MM.1S (cell line): Measurements from ENCODE around the gene COBL.

Experiments used
- CTCF ChIP-seq: fragments of 300-600 bp; sonication (generic); IDR thresholded peaks from 2 replicates; pipeline ENCODE4 v1.5.1; 2016; ENCODE audit warnings: antibody characterized with exemption, low read length, mixed read lengths
- EZH2 ChIP-seq: fragments of 300-600 bp; sonication (generic); optimal IDR thresholded peaks from 2 replicates; pipeline ENCODE3; 2017; ENCODE audit warnings: low read depth, mild to moderate bottlenecking, antibody characterized with exemption, low read length, mixed read lengths

GRCh38 chr7:51244885-51245284 lies 71.7 kb downstream of the COBL start:
- TF ChIP-seq CTCF (no peak), EZH2 (no peak)
